Measurements from ENCODE around the gene ZNF260.
A peak's percentile ranks its signal among the peaks of the same experiment; 100 is the strongest.
"Not testable (repeated sequence)": the region's sequence is repeated elsewhere in the genome, so short reads cannot be mapped to it uniquely, and the experiment has no call there.

ZNF260 gene

DNA sequence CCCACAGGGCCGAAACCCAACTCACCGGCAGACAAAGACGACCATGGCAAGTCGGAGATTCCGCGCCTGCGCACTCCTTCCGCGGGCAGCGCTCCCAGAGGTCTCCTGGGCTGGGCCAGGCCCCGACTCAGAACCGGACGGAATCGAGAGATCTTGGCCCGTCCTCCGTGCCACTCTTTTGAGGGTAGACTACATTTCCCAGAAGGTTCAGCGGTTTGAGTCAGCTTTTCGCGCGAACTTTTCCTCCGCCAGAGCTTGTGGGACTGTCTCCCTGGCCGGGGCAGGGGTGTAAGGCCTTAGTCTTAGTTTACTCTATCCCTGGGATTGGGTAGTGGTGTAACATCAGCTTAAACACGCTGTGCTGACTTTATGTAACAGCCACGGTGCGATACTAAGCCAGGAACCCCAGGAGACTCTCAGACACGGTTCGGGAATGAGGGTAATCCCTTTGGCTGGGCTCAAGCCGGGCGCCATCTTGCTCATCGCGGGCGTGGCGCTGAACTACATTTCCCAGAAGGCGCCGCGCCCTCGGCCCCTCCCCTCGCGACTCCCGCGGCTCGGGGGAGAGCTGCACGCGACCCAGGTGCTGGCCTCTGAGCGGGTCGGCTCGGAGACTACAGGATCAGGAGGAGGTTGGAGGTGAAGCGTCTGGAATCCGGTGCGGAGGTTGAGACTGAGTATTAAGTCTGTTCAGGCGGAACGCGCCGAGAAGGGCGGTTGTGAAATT is at the start of gene ZNF260:
ZNF260 (minus strand) TSS at position 78 of the 727 bp plus-strand sequence. CDS start 13,033 bp downstream, outside the sequence.
- no peak for DNase-seq

DNA sequence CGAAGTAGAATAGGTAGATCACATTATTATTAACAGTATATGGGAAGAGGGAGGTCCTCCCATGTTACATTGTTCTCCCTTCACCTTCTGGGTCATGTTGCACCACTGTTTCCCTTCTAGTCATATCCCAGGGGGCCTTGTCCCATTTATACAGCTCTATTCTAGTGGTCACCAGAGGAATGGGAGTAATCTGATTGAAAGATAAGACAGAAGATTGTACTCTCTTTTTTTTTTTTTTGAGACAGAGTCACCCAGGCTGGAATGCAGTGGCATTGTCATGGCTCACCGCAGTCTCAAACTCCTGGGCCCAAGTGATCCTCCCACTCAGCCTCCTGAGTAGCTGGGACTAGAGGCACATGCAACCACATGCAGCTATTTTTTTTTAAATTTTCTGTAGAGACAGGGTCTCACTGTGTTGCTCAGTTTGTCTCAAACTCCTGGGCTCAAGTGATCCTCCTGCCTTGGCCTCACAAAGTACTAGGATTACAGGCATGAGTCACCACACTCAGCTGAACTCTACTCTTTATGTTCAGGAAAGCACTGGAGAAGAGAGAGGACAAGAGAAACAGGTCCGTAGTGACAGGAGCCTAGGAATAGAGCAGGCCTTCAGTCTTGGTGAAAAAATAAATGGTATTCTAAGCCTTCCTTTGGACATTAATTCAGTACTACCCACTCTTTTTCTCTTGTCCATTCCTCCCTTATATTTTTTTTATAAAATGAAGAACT is 49.4 kb upstream of the ZNF260 start:
- DNase-seq, result no peak

GRCh38 chr19:36574741-36575140 is 46.7 kb upstream of the ZNF260 start:
- DNase-seq, result no peak

DNA sequence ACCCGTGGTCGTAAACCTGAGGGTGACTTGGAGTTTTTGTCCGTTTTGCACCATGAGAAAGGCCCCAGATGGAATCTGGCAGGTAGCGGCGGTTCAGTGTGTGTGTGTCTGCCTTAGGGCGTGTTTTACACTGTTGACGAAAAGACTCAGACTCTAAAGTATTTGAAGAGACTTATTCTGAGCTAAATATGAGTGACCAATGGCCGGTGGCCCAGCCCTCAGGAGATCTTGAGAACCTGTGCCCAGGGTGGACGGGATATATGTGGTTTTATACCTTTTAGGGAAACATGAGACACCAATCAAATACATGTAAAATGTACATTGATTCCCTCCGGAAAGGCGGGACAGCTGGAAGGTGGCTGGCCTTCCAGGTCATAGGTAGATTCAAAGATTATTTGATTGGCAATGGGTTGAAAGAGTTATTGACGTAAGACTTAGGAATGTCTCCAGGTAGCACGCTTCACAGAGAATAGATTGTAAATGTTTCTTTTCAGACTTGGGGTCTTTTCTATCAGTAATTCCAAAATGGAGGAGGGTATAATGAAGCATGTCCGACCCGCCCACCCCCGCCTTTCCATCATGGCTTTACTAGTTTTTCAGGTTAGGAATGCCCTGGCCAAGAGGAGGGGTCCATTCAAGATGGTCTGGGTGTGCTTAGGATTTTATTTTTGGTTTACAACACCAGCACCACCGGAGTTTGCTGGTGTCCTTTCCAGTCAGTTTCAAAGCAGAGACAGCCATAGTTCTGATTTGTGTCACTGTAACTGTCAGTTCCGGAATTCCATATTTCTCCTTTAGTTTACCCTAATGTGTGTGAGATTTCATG is 46.0 kb upstream of the ZNF260 start:
- no peak for DNase-seq

DNA sequence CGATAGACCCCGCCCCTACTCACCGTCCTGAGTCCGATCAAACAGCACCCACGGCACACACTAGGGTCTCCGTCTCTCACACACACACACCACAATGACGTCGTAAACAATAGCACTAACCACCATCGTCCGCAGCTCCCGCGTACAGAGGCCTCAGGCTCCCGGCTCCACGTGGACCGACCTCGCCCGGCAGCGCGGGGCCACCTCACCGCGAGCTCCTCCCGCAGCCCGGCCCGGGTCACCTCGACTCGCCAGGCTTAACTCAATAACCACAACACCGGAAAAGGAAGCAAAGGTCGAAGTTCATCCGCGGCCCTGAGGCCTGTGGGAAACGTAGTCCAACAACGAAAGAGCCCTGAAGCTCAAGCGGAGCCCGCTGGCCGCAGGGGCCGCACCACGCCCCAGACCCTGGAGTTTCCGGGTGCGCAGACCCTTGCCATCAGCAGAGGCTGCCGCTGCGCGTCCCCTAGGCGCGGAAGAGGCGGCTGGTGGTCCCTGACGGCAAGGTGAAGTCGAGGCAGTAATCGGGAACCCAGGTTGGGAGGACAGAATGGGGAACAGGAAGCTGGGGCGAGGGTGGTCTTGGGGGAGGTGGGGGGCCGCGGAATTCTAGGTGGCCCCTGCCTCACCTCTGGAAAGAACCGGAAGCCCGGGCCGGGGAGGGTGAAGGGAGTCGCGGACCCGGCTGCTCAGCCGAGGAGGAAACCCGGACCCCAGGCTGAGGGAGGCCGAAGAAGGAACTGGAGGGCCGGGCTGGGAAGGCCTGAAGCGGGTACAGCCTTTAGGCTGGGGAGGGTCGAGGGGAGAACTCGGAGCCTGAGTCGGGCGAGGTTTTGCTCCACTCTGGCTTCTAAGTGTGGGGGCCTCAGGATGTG is 45.2 kb upstream of the ZNF260 start, which contains the start of gene ZNF529:
ZNF529 (minus strand) TSS at position 273 of the 875 bp plus-strand sequence. CDS start 946 bp downstream, outside the sequence.
- DNase-seq, result peak; percentile 38

DNA sequence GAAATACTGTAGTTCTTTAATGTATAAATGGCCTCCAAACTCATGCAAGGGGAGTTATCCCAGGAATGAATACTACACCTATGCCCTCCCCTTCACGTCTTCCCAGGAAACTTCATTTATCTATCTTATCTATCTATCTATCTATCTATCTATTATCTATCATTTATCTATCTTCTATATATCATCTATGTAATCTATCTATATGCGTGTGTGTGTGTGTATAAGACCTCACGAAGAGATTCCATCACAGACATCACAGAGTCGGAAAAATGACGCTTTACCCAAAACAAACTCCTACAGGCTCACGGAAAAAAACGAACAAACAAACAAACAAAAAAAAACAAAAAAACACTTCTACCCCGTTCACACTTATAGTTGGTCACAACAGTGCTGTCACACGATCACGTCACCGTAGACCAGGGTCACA is 44.5 kb upstream of the ZNF260 start:
- no peak for DNase-seq

DNA sequence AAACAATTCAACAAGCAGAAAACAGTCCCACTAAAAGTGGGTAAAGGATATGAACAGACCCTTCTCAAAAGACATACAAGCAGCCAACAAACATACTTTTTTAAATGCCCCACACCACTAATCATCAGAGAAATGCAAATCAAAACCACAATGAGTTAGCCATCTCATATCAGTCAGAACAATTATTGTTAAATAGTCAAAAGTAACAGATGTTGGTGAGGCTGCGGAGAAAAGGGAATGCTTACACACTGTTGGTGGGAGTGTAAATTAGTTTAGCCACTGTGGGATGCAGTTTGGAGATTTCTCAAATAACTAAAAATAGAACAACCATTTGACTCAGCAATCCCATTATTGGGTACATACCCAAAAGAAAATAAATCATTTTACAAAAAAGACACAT is 36.3 kb upstream of the ZNF260 start:
- DNase-seq, result no peak

DNA sequence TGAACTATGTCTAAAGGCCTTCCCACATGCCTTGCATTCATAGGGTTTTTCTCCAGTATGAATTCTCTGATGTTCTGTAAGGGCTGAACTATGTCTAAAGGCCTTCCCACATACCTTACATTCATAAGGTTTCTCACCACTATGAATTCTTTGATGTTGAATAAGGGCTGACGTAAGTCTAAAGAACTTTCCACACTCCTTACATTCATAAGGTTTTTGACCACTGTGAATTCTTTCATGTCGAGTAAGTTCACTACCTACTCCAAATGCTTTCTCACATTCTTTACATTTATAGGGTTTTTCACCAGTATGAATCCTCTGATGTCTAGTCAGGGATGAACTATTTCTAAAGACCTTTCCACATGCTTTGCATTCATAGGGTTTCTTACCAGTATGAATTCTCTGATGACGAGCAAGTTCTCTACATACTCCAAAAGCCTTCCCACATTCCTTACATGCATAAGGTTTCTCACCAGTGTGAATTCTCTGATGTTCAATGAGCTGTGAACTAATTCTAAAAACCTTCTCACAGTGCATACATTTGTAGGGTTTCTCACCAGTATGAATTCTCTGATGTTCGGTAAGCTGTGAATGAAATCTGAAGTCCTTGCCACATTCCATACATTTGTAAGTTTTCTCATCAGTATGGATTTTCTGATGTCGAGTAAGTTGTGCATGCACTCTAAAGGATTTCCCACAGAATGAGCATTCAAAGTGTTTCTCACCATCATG is 19.1 kb upstream of the ZNF260 start:
- no peak for DNase-seq

DNA sequence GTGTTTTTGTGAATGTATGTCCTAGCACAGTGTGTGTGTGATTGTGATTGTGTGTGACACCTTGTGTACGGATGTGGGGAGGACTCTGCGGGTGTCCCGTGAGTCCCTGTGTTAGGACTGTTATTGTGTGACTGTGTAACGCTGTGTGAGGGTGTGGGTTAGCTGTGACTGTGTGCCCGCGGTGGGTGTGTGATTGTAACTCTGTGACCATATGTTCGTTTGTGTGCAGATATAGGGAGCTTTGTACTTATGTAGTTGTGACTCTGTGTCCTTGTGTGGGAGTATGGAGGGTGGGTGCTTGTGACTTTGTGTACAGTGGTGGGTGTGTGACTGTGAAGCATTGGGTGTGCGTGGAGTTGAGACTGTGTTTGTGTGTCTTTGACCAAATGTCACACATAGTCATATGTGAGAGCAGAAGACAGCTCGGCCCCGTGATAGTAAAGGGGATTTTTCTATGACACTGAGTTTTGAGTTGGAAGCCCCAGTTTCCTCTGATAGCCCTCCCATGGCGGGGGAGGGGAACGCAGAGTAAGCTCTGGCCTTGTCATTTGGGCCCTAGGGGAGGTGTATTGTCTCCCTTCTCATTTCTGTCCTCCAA is 949 bp upstream of the ZNF260 start:
- DNase-seq, result no peak

DNA sequence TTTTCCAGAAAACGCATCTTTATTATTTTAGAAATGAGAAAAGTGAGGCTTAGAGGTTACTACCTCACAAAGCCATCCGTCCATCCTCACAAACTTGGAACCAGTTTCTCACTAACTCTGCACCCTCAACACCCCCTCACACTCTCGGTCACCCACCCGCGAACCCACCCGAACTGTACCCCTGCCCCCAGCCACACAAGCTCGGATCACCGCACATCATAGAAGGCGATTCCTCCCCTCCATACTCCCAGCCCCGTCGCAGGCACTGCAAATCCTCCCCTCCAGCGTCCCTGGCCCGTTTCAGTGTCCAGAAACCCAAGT is 238 bp downstream of the ZNF260 start:
- no peak for DNase-seq

GRCh38 chr19:36527341-36527740 is 730 bp downstream of the ZNF260 start:
- no peak for DNase-seq

DNA sequence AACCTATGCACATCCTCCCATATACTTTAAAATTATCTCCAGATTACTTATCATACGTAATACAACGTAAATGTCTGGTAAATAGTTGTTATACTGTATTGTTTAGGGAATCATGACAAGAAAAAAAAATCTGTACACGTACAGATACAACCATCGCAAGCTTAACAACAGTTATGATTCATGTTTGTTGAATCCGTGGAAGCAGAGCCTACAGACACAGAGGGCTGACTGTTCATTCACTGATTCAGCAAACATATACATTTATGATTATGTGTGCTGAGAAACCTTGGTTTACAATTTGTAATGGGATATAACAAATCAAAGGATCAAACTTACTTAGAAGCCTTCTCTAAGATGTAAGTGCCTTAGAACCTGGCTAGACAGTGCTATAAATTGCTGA is 1.5 kb downstream of the ZNF260 start:
- no peak for DNase-seq

DNA sequence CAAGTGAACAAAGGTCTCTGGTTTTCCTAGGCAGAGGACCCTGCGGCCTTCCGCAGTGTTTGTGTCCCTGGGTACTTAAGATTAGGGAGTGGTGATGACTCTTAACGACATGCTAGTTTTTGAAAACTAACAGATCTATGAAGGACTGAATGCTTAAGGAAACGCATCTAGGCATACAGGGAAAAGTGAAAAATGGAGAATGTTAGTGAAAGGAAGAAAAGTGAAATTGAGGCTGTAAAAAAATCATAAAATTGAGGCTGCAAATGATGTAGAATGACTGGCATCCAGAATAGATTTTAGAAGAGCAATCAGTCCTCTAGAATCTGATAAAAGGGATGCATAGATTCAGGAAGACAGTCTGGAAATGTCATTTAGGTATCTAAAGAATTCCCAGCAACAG is 3.5 kb downstream of the ZNF260 start:
- no peak for DNase-seq

GRCh38 chr19:36514012-36514612 is 14.0 kb downstream of the ZNF260 start:
- DNase-seq, result no peak

- DNase-seq, result no peak
Observed at GRCh38 chr19:36508325-36508724, 19.7 kb downstream of the ZNF260 start.

DNA sequence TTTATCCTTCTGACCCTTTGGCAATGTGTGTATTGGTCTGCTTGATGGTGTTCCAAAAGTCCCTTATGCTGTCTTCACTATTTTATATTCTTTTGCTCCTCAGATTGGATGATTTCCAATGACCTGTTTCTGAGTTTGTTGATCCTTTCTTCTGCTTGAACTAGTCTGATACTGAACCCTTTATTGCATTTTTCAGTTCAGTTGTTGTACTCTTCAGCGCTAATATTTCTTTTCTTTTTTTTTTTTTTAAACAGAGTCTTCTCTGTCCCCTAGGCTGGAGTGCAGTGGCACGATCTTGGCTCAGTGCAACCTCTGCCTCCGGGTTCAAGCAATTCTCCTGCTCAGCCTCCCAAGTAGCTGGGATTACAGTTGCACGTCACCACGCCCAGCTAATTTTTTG is 26.1 kb downstream of the ZNF260 start:
- no peak for DNase-seq

DNA sequence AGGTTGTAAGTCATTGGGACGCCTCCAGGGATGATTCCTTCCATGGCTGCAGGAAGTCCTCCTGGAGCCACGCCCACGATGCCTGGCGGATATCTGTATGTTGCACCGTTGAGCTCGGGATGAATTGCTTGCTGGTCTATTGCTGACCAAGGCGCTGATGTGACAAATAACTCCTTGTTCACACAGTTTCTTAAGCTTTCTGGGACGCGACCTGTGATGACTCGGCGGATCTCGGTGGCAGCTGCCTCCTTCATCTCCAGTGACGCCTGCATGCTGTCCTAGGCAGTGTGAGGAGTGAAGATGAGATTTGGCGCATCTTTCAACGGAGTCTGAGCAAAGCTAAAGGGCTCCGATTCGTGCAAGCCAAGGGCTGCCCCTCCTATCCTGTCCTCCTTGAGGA is 31.1 kb downstream of the ZNF260 start:
- DNase-seq, result no peak

DNA sequence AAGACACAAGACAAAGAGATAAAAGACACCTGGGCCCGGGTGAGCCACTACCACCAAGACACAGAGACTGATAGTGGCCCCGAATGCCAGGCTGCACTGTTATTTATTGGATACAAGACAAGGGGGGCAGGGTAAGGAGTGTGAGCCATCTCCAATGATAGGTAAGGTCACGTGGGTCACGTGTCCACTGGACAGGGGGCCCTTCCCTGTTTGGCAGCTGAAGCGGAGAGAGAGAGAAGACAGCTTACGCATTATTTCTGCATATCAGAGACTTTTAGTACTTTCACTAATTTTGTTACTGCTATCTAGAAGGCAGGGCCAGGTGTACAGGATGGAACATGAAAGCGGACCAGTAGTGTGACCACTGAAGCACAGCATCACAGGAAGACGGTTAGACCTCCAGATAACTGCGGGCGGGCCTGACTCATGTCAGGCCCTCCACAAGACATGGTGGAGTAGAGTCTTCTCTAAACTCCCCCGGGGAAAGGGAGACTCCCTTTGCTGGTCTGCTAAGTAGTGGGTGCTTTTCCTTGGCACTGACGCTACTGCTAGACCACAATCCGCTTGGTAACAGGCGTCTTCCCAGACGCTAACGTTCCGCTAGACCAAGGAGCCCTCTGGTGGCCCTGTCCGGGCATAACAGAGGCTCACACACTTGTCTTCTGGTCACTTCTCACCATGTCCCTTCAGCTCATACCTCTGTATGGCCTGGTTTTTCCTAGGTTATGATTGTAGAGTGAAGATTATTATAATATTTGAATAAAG is 35.2 kb downstream of the ZNF260 start:
- DNase-seq, result not testable (repeated sequence)

DNA sequence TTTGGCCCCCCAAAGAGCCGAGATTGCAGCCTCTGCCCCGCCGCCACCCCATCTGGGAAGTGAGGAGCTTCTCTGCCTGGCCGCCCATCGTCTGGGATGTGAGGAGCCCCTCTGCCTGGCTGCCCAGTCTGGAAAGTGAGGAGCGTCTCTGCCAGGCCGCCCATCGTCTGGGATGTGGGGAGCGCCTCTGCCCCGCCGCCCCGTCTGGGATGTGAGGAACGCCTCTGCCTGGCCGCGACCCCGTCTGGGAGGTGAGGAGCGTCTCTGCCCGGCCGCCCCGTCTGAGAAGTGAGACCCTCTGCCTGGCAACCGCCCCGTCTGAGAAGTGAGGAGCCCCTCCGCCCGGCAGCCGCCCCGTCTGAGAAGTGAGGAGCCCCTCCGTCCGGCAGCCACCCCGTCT is 37.2 kb downstream of the ZNF260 start:
- not testable (repeated sequence) for DNase-seq

- DNase-seq, result no peak
Observed at GRCh38 chr19:36489920-36490415, 38.1 kb downstream of the ZNF260 start.
